ENCODE data around the gene U2SURP.
"Not testable (repeated sequence)": the region's sequence is repeated elsewhere in the genome, so short reads cannot be mapped to it uniquely, and the experiment has no call there.

U2SURP gene

DNA sequence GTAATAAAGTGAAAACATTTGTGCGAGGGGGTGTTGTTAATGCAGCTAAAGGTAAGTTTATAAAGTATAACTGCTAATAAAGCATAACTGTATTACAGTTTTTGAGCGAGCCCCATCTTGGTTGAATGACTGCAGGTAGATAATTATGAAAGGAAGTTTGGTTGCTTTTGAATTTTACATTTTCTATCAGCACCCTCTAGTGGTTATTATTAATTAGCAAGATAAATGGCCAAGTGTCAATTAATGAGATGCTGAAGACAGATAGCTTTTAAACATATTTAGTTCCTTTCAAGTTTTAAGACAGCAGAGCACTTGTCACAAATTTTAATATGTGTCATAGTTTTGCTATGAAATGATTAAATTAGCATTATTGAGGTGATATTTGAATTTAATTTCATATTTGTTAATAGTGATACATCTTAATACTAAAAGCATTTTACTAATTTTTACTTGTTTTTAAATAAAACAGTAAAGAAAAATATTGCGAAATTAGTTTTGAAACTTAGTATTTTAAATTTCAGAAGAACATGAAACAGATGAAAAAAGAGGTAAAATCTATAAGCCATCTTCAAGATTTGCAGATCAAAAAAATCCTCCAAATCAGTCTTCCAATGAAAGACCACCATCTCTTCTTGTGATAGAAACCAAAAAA lies 15.1 kb downstream of the U2SURP start:
- no peaks in the 10 kb centered on the region for H3K4me1 ChIP-seq (ENCODE audit: control insufficient read depth in 1 of 2, insufficient read depth in 1 of 2, low read depth in 1 of 2, low read length in 1 of 2)
- no peak overlapping the region for H3K27ac ChIP-seq
- TF ChIP-seq, protein P1, sequence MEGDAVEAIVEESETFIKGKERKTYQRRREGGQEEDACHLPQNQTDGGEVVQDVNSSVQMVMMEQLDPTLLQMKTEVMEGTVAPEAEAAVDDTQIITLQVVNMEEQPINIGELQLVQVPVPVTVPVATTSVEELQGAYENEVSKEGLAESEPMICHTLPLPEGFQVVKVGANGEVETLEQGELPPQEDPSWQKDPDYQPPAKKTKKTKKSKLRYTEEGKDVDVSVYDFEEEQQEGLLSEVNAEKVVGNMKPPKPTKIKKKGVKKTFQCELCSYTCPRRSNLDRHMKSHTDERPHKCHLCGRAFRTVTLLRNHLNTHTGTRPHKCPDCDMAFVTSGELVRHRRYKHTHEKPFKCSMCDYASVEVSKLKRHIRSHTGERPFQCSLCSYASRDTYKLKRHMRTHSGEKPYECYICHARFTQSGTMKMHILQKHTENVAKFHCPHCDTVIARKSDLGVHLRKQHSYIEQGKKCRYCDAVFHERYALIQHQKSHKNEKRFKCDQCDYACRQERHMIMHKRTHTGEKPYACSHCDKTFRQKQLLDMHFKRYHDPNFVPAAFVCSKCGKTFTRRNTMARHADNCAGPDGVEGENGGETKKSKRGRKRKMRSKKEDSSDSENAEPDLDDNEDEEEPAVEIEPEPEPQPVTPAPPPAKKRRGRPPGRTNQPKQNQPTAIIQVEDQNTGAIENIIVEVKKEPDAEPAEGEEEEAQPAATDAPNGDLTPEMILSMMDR (IDR thresholded peaks at IDR 0.05): peak; percentile 10
- H3K36me3 ChIP-seq: peaks cover 52% of the 10 kb centered on the region
- H3K9me3 ChIP-seq: no peaks in the 10 kb centered on the region
- H3K4me3 ChIP-seq (ENCODE audit: low read depth in 1 of 2, low read length in 1 of 2): no peak overlapping the region
- H3K27me3 ChIP-seq: no peaks in the 10 kb centered on the region

DNA sequence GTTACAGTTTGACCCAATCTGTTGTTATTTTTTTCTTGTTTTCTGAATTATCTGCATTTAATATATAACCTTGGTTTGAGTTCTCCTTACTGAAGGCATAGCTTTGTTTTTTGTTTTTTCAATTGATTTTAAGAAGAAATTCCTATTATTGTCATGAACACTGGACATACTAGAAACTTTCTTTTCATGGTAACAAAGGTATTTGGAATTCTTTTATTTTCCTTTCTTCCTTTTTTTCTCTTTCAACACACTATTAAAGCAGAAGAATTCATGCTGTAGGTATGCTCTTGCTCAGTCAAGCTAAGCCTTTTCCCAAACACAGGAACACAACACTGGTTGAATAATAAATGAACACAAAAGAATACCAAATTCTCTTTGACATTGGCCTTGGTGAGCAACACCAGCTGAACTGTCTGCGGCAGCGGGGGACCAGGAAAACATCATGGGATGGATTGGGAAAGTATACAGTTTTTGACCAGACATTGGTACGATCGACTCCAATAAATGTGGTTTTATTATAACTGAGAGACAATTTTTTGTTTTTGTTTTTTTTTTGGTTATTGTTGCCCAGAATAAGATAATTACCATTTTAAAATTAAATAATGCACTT lies 23.1 kb downstream of the U2SURP start:
- Histone ChIP-seq H3K4me3 (ENCODE audit: low read depth in 1 of 2, low read length in 1 of 2) (no peak overlapping the region), H3K4me1 (ENCODE audit: control insufficient read depth in 1 of 2, insufficient read depth in 1 of 2, low read depth in 1 of 2, low read length in 1 of 2) (no peaks in the 10 kb centered on the region), H3K36me3 (peaks cover 82% of the 10 kb centered on the region), H3K9me3 (no peaks in the 10 kb centered on the region), H3K27ac (no peak overlapping the region), H3K27me3 (no peaks in the 10 kb centered on the region)
- TF ChIP-seq, protein P1 (IDR thresholded peaks at IDR 0.05): no peak

DNA sequence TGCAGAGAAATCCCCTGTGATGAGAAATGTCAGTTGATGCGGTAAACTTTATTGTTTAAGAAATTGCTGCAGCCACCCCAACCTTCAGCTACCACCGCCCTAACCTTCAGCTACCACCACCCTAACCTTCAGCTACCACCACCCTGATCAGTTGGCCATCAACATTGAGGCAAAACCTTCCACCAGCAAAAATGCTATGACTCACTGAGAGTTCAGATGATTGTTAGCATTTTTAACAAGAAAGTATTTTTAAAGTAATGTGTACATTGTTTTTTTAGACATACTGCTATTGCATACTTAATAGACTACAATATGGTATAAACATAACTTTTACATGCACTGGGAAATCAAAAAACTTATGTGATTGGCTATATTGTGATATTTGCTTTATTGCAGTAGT lies 30.0 kb downstream of the U2SURP start:
- Histone ChIP-seq H3K4me1 (ENCODE audit: control insufficient read depth in 1 of 2, insufficient read depth in 1 of 2, low read depth in 1 of 2, low read length in 1 of 2) (no peaks in the 10 kb centered on the region), H3K4me3 (ENCODE audit: low read depth in 1 of 2, low read length in 1 of 2) (no peak overlapping the region), H3K27ac (no peak overlapping the region), H3K27me3 (no peaks in the 10 kb centered on the region), H3K36me3 (peaks cover 78% of the 10 kb centered on the region), H3K9me3 (no peaks in the 10 kb centered on the region)
- TF ChIP-seq, protein P1 (IDR thresholded peaks at IDR 0.05): no peak

GRCh38 chr3:143031796-143032387 lies 30.5 kb downstream of the U2SURP start:
- H3K9me3 ChIP-seq; H3K27me3 ChIP-seq; H3K4me1 ChIP-seq (ENCODE audit: control insufficient read depth in 1 of 2, insufficient read depth in 1 of 2, low read depth in 1 of 2, low read length in 1 of 2); H3K27ac ChIP-seq; H3K4me3 ChIP-seq (ENCODE audit: low read depth in 1 of 2, low read length in 1 of 2): not testable (repeated sequence)
- H3K36me3 ChIP-seq: peaks cover 83% of the 10 kb centered on the region

DNA sequence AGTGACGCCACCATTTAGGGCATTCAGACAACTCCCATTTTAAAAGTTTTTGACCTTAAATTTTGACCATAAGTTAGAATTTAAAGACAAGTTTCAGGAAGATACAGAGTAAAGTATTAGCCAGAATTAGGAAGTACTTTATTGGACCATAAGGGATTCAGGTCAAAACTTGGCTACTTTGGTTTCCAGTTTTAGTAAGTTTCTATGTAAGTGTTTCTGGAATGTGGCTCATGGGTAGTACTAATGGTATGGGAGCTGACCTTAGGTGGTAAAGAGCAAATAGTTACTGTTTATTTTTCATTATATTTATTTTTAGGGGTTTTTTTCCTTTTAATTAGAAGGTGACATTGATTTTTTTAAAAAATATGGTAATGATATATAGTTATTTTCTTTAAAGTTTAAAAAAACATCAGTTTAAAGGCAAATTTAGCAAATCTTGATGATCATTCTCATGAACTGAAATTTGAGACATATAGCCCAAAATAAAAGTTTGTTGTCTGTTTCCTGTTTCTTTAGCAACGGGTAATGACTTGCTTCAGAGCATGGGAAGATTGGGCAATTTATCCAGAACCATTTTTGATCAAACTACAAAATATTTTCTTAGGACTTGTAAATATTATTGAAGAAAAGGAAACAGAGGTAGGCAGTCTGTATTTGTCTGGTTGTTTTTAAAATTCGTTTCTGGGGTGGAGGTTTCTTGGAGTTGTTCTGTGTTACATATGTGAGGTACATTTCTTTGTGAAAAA lies 34.3 kb downstream of the U2SURP start:
- TF ChIP-seq, protein P1 (IDR thresholded peaks at IDR 0.05): no peak
- Histone ChIP-seq H3K27ac (no peak overlapping the region), H3K4me1 (ENCODE audit: control insufficient read depth in 1 of 2, insufficient read depth in 1 of 2, low read depth in 1 of 2, low read length in 1 of 2) (no peaks in the 10 kb centered on the region), H3K4me3 (ENCODE audit: low read depth in 1 of 2, low read length in 1 of 2) (no peak overlapping the region), H3K36me3 (peaks cover 72% of the 10 kb centered on the region), H3K9me3 (no peaks in the 10 kb centered on the region), H3K27me3 (no peaks in the 10 kb centered on the region)
